HG02588 (cell line): ENCODE results near the gene F8.
A peak's percentile ranks its signal among the peaks of the same experiment; 100 is the strongest.
"Not testable (repeated sequence)": the region's sequence is repeated elsewhere in the genome, so short reads cannot be mapped to it uniquely, and the experiment has no call there.

Experiments used
- ATAC-seq: cut with Tn5 transposase; IDR thresholded peaks from one replicate; pipeline ENCODE4 v1.9.1; 2021; ENCODE audit warnings: mild to moderate bottlenecking, moderate library complexity; ENCODE audit not compliant: unreplicated experiment

Gene F8

DNA sequence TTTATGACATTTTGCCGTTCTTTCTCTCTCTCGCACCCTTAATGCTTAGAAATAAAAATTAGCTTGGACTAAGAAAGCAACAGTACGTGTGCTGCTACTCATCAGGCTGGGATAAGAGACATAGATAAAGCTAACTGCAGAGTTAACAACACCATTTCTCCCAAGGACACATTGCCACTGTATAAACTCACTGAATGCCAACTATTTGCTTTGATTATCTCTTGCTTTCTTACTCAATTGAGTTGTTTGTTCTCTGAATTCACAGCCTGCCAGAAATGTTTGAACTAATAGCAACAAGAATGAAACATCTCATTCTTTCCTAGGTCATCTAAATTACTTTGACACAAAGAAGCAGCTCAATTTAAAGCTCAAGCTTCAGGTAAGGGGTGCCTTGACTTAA, 34.6 kb downstream of the F8 start:
- ATAC-seq = no peak

GRCh38 chrX:154986826-154987575, 35.5 kb downstream of the F8 start:
- ATAC-seq = no peak

DNA sequence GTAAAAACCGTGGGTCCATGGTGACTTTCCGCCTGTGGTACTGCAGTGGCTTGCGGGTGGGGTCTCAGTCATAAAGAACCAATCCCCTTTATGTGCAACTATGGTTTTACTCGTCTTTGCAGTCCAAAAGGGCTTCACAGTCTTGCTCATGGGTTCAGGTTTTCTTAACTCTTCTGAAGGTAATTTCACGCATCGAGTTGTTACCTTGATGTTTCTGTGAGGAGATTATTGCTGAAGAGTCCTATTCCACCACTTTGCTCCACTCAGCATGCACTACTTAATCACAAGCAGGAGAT, 41.5 kb downstream of the F8 start:
- ATAC-seq = no peak

DNA sequence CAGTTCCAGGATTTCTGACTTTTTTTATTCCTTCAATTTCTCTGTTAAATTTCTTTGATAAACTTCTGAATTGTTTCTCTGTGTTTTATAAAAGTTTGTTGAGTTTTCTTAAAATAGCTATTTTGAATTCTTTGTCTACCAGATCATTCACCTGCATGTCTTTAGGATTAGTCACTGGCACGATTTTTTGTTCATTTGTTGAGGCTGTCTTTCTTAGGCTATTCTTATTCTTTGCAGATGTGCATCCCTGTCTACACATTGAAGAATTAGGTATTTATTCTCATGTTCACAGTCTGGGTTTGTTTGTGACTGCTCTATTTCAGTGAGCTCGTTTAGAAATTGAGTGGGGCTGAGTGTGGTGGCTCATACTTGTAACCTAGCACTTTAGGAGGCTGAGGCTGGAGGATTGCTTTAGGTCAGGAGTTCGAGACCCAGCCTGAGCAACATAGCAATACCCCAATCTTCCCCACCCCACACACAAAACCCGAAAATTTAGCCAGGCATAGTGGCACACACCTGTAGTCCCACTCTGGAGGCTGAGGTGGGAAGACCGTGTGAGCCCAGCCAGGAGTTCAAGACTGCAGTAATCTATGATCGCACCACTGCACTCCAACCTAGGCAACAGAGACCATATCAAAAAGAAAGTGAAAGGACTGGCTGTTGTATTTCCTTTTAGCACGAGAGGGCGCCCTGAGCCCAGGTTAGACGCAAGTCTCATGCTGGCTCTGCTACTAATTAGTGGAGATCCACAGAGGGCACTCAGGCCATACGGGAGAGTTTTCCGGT, 42.0 kb downstream of the F8 start:
- no peak for ATAC-seq

GRCh38 chrX:154979629-154980028, 42.9 kb downstream of the F8 start:
- ATAC-seq = no peak

- no peak for ATAC-seq
Observed at GRCh38 chrX:154968353-154968752, 54.2 kb downstream of the F8 start.

- ATAC-seq = no peak
Observed at GRCh38 chrX:154967603-154968002, 54.9 kb downstream of the F8 start.

- no peak for ATAC-seq
Observed at GRCh38 chrX:154961947-154962346, 60.6 kb downstream of the F8 start.

DNA sequence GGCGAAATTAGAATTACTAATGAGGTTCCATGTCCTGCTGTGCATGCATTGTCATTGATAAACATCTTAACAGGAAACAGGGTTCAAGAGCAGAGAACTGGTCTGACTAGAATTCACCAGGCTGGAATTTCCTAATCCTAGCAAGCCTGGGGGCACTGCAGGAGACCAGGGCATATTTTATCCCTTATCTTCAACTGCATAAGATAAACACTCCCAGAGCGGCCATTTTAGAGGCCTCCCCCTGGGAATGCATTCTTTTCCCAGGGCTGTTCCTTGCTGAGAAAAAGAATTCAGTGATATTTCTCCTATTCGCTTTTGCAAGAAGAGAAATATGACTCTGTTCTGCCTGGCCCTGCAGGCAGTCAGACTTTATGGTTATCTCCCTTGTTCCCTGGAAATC, 66.7 kb downstream of the F8 start:
- not testable (repeated sequence) for ATAC-seq

- ATAC-seq = not testable (repeated sequence)
Observed at GRCh38 chrX:154939265-154939664, 83.3 kb downstream of the F8 start.

DNA sequence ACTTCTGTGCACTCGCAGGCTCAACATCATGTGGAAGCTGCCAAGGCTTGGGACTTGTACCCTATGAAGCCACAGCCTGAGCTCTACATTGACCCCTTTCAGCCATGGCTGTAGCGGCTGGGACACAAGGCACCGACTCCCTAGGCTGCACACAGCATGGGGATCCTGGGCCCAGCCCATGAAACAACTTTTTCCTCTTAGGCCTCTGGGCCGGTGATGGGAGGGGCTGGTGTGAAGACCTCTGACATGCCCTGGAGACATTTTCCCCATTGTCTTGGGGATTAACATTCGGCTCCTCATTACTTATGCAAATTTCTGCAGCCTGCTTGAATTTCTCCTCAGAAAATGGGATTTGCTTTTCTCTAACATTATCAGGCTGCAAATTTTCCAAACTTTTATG, 97.8 kb downstream of the F8 start:
- ATAC-seq = not testable (repeated sequence)

DNA sequence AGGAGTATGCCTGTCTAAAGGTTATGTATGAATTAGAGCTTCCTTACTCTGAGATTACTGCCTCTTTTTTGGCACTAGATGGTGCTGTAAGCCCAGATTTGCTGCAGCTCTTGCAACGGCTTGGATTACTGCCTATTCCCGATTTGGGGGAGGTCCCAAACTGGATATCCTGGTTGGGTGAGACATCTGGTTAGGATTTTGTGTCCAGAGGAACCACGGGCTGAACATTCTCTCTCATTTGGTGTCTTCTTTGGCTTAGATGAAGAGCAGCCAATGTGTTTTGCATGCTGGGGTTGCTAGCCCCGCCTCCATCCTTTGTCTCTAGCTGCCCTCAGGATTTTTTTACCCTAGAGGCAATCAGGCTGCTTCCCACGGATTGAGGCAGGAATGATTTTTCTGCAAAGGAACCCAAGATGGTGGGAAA, 104.5 kb downstream of the F8 start:
- ATAC-seq = no peak

DNA sequence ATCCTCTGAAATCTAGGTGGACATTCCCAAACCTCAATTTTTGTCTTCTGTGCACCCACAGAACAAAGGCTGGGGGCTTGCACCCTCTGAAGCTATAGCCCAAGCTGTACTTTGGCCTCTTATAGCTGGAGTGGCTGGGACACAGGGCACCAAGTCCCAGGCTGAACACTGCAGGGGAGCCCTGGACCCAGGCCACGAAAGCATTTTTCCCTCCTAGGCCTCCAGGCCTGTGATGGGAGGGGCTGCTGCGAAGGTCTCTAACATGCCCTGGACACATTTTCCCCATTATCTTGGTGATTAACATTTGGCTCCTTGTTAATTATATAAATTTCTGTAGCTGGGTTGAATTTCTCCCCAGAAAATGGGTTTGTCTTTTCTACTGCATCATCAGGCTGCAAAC, 108.5 kb downstream of the F8 start:
- no peak for ATAC-seq

DNA sequence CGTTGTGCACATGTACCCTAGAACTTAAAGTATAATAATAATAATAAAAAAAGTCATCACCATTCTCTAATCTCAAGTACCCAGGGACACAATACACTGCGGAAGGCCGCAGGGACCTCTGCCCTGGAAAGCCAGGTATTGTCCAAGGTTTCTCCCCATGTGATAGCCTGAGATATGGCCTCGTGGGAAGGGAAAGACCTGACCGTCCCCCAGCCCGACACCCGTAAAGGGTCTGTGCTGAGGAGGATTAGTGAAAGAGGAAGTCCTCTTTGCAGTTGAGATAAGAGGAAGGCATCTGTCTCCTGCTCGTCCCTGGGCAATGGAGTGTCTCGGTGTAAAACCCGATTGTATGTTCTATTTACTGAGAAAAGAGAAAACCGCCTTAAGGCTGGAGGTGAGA, 112.0 kb downstream of the F8 start:
- not testable (repeated sequence) for ATAC-seq

DNA sequence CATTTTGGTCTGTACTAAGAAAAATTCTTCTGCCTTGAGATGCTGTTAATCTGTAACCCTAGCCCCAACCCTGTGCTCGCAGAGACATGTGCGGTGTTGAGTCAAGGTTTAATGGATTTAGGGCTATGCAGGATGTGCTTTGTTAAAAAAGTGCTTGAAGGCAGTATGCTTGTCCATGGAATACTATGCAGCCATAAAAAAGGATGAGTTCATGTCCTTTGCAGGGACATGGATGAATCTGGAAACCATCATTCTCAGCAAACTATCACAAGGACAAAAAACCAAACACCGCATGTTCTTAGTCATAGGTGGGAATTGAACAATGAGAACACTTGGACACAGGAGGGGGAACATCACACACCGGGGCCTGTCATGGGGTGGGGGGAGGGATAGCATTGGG, 112.5 kb downstream of the F8 start:
- not testable (repeated sequence) for ATAC-seq

DNA sequence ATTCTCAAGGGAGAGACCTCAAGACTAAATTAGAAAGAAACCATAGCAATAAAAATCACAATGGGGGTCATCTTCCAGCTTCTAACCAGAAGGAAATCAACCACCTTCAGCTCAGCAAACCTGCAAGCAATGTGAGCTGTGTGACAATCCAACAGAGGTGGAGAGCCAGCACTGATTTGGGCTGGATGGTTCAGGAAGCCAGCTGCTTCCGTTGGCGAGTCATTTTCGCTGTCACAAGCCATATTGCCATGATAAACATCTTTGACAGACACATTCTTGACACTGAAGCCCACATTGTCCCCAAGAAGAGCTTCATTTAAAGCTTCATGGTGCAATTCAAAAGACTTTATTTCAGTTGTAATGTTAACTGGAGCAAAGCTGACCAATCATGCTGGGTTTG, 113.7 kb downstream of the F8 start:
- no peak for ATAC-seq

DNA sequence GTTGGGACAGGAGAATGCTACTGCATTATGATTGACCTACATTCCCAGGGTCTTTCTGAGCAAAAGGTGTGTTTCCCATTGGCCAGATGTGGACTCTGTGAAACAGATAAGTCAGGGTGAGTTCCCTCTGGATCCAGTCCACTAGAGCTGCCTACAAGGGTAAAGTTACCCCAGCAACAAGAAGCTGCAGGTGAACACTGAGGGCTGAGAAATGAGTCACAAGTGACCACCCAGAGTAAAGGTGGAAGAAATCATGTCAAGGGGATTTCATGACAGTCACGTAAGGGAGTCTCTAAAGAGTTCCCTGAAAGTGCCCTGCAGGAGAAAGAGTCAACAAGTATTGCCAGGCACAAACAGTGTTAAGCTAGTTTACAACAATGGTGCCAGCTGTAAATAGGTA, 120.1 kb downstream of the F8 start:
- no peak for ATAC-seq

- no peak for ATAC-seq
Observed at GRCh38 chrX:154900323-154900722, 122.2 kb downstream of the F8 start.

- no peak for ATAC-seq
Observed at GRCh38 chrX:154892296-154892695, 130.2 kb downstream of the F8 start.

- ATAC-seq = no peak
Observed at GRCh38 chrX:154890990-154891639, 131.4 kb downstream of the F8 start.

DNA sequence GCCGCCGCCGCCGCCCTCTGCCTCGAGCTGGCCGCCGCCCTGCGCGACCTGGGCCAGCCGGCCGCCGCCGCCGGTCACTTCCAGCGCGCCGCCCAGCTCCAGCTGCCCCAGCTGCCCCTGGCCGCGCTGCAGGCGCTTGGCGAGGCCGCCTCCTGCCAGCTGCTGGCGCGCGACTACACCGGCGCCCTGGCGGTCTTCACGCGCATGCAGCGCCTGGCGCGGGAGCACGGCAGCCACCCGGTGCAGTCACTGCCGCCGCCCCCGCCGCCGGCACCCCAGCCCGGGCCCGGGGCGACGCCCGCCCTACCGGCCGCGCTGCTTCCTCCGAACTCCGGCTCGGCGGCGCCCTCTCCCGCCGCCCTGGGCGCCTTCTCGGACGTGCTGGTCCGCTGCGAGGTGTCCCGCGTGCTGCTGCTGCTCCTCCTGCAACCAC, 135.7 kb downstream of the F8 start:
- peak; percentile 45 for ATAC-seq
